ENCODE measurements around the gene RPTN. TPM values are rescaled to one million over a fixed set of nuclear protein-coding genes. Genes with fewer than 3 reads are reported as not detected.

RPTN gene
- total RNA-seq, 1 experiment from 2014 or later: not detected

DNA sequence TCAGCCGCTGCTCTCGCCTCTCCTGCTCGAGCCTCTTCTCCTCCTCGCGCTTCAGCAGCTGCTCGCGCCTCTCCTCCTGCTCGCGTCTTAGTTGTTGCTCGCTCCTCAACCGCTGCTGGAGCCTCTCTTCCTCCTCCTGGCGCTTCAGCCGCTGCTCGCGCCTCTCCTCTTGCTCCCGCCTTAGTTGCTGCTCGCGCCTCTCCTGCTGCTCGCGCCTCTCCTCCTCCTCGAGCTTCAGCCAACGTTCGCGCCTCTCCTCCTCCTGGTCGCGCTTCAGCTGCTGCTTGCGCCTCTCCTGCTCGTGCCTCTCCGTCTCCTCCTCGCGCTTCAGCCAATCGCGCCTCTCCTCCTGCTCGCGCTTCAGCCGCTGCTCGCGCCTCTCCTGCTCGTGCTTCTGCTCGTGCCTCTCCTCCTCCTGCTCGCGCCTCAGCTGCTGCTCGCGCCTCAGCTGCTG, 47.5 kb downstream of the RPTN start:
- no peak for TF ChIP-seq EZH2 (IDR thresholded peaks at IDR 0.05; ENCODE audit: low read depth)
- TF ChIP-seq, protein P1, sequence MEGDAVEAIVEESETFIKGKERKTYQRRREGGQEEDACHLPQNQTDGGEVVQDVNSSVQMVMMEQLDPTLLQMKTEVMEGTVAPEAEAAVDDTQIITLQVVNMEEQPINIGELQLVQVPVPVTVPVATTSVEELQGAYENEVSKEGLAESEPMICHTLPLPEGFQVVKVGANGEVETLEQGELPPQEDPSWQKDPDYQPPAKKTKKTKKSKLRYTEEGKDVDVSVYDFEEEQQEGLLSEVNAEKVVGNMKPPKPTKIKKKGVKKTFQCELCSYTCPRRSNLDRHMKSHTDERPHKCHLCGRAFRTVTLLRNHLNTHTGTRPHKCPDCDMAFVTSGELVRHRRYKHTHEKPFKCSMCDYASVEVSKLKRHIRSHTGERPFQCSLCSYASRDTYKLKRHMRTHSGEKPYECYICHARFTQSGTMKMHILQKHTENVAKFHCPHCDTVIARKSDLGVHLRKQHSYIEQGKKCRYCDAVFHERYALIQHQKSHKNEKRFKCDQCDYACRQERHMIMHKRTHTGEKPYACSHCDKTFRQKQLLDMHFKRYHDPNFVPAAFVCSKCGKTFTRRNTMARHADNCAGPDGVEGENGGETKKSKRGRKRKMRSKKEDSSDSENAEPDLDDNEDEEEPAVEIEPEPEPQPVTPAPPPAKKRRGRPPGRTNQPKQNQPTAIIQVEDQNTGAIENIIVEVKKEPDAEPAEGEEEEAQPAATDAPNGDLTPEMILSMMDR (conservative IDR thresholded peaks at IDR 0.05): no peak
- H3K27me3 ChIP-seq (ENCODE audit: insufficient read depth, low read depth): peaks cover 48% of the 10 kb centered on the region
- BruUV-seq (replicated peaks): no TSS peak
- no peaks in the 10 kb centered on the region for H4K20me1 ChIP-seq (ENCODE audit: insufficient read depth)
- peaks cover 9% of the 10 kb centered on the region for H3K9me3 ChIP-seq (ENCODE audit: insufficient read depth, low read depth)
- H3K9me2 ChIP-seq (ENCODE audit: insufficient read depth): no peaks in the 10 kb centered on the region
- no peak overlapping the region for H3K27ac ChIP-seq
- DNase-seq: peak in 1 of 2 experiments; percentile 29
- peak overlapping the region; percentile 79 for H3K4me3 ChIP-seq
- H3K36me3 ChIP-seq (ENCODE audit: low read depth): no peaks in the 10 kb centered on the region
- peak overlapping the region; percentile 97 for H2AFZ ChIP-seq
- H3K4me1 ChIP-seq (replicated peaks; ENCODE audit: insufficient read depth): peaks cover 15% of the 10 kb centered on the region; the same call in 1 of the 2 replicates
- ChIA-PET POLR2A (ENCODE audit: unreplicated experiment) (interaction anchor here (0.6 to 1.0 kb wide), 3 partner anchors 268 to 1041 kb away, joined by 3 to 6 read pairs (median 4); partner anchors contain the start of gene GABPB2), CTCF (no interaction called here)
- no peaks in the 10 kb centered on the region for H3K79me2 ChIP-seq (ENCODE audit: low read depth)
- peak overlapping the region; percentile 100 for H3K4me2 ChIP-seq
- intact Hi-C loops (cut with micrococcal nuclease; ENCODE audit: unreplicated experiment): no loop called here
- H3F3A ChIP-seq (ENCODE audit: insufficient read depth, low read depth): peaks cover 15% of the 10 kb centered on the region; the same call in 1 of the 2 replicates

GRCh38 chr1:152110860-152111514, 48.0 kb downstream of the RPTN start:
- peaks cover 9% of the 10 kb centered on the region for H3K9me3 ChIP-seq (ENCODE audit: insufficient read depth, low read depth)
- peak overlapping the region; percentile 97 for H2AFZ ChIP-seq
- BruUV-seq (replicated peaks): no TSS peak
- peak overlapping the region; percentile 100 for H3K4me2 ChIP-seq
- no peaks in the 10 kb centered on the region for H4K20me1 ChIP-seq (ENCODE audit: insufficient read depth)
- H3K4me3 ChIP-seq: peak overlapping the region; percentile 79
- intact Hi-C loops (cut with micrococcal nuclease; ENCODE audit: unreplicated experiment): no loop called here
- no peaks in the 10 kb centered on the region for H3K36me3 ChIP-seq (ENCODE audit: low read depth)
- no peaks in the 10 kb centered on the region for H3K79me2 ChIP-seq (ENCODE audit: low read depth)
- H3K27me3 ChIP-seq (ENCODE audit: insufficient read depth, low read depth): peaks cover 44% of the 10 kb centered on the region
- no peaks in the 10 kb centered on the region for H3K9me2 ChIP-seq (ENCODE audit: insufficient read depth)
- peaks cover 15% of the 10 kb centered on the region; the same call in 1 of the 2 replicates for H3F3A ChIP-seq (ENCODE audit: insufficient read depth, low read depth)
- H3K27ac ChIP-seq: no peak overlapping the region
- TF ChIP-seq EZH2 (IDR thresholded peaks at IDR 0.05; ENCODE audit: low read depth): no peak
- TF ChIP-seq, protein P1 (conservative IDR thresholded peaks at IDR 0.05): no peak
- ChIA-PET CTCF (interaction anchor here (0.7 to 1.1 kb wide), 2 partner anchors 51 to 58 kb away, joined by 3 to 4 read pairs; no protein-coding TSS in a partner anchor), POLR2A (ENCODE audit: unreplicated experiment) (interaction anchor here (0.6 to 1.0 kb wide), 3 partner anchors 76 to 1040 kb away, joined by 3 to 6 read pairs (median 6); partner anchors contain the start of gene GABPB2)
- H3K4me1 ChIP-seq (replicated peaks; ENCODE audit: insufficient read depth): peaks cover 15% of the 10 kb centered on the region; the same call in 1 of the 2 replicates
- DNase-seq: peak; percentile 40 to 45

- no TSS peak for BruUV-seq (replicated peaks)
- peak; percentile 38 to 58 for DNase-seq
- peak overlapping the region; percentile 79 for H3K4me3 ChIP-seq
- peaks cover 44% of the 10 kb centered on the region for H3K27me3 ChIP-seq (ENCODE audit: insufficient read depth, low read depth)
- no peaks in the 10 kb centered on the region for H3K9me2 ChIP-seq (ENCODE audit: insufficient read depth)
- H3K79me2 ChIP-seq (ENCODE audit: low read depth): no peaks in the 10 kb centered on the region
- H3K27ac ChIP-seq: no peak overlapping the region
- no peaks in the 10 kb centered on the region for H4K20me1 ChIP-seq (ENCODE audit: insufficient read depth)
- POLR2A ChIA-PET (ENCODE audit: unreplicated experiment): interaction anchor here (0.6 to 1.0 kb wide), 4 partner anchors 49 to 1040 kb away, joined by 5 to 6 read pairs (median 6); partner anchors contain the start of gene GABPB2
- TF ChIP-seq, protein P1 (conservative IDR thresholded peaks at IDR 0.05): no peak
- no peak for TF ChIP-seq EZH2 (IDR thresholded peaks at IDR 0.05; ENCODE audit: low read depth)
- no peaks in the 10 kb centered on the region for H3K36me3 ChIP-seq (ENCODE audit: low read depth)
- peak overlapping the region; percentile 97 for H2AFZ ChIP-seq
- H3F3A ChIP-seq (ENCODE audit: insufficient read depth, low read depth): peaks cover 15% of the 10 kb centered on the region; the same call in 1 of the 2 replicates
- CTCF ChIA-PET: interaction anchor here (0.7 to 1.1 kb wide), 2 partner anchors 52 to 57 kb away, joined by 3 to 4 read pairs; no protein-coding TSS in a partner anchor
- H3K4me1 ChIP-seq (replicated peaks; ENCODE audit: insufficient read depth): peaks cover 15% of the 10 kb centered on the region; the same call in 1 of the 2 replicates
- peaks cover 9% of the 10 kb centered on the region for H3K9me3 ChIP-seq (ENCODE audit: insufficient read depth, low read depth)
- peak overlapping the region; percentile 100 for H3K4me2 ChIP-seq
- intact Hi-C loops (cut with micrococcal nuclease; ENCODE audit: unreplicated experiment): no loop called here
Observed at GRCh38 chr1:152110365-152110859, 48.6 kb downstream of the RPTN start.

All from PC-9 (cell line).